Right lobe of liver (tissue), 4 donors: ENCODE data around the gene GJA3.

Source experiments
- CTCF ChIP-seq, 4 donors: fragments of 200-600 bp in 3 of 4; fragments of 450-650 bp in 1 of 4; IDR thresholded peaks; one replicate each; pipeline versions ENCODE4 v1.5.1 to v1.8.0; 2016 to 2022; ENCODE audit warnings: antibody characterized with exemption in 4 of 4, mild to moderate bottlenecking in 2 of 4
- POLR2A ChIP-seq: fragments of 450-650 bp; IDR thresholded peaks from one replicate; pipeline ENCODE4 v1.6.1; 2017; ENCODE audit warnings: antibody characterized with exemption, mild to moderate bottlenecking
- donor health status: DM: no; HTN: no; CAD: no.
- donor health status: DM: no; HTN: no; CAD: no.
- donor health status: DM: no; HTN: yes; CAD: no.

- TF ChIP-seq CTCF (IDR thresholded peaks at IDR 0.05) (no peak), POLR2A (no peak)
These were observed 31.9 kb upstream of the GJA3 start, which contains the start of gene GJB2 for GRCh38 chr13:20192836-20193161.
